Stimulated activated CD8-positive, alpha-beta memory T cell treated with anti-CD3 and anti-CD28 coated beads, Interleukin-12 subunit alpha, Interleukin-12 subunit beta, amount 100 ng/mL, for 24 hours (primary cell): ENCODE results near the gene PTCH2.

Source experiments
- DNase-seq: peaks from one replicate; pipeline ENCODE4 v3.0.0-alpha.2; 2020; ENCODE audit errors: extremely low read depth

The PTCH2 gene

GRCh38 chr1:44778705-44779576 lies 64.1 kb downstream of the PTCH2 start:
- no peak for DNase-seq

- DNase-seq: no peak
These were observed 65.0 kb downstream of the PTCH2 start for GRCh38 chr1:44777969-44778635.

- no peak for DNase-seq
These were observed 65.5 kb downstream of the PTCH2 start for GRCh38 chr1:44777547-44777946.

GRCh38 chr1:44776730-44777068 lies 66.4 kb downstream of the PTCH2 start:
- DNase-seq: no peak

- DNase-seq: no peak
These were observed 66.9 kb downstream of the PTCH2 start for GRCh38 chr1:44775930-44776729.

- peak; percentile 86 for DNase-seq
These were observed 67.7 kb downstream of the PTCH2 start, which contains the start of gene RPS8 for GRCh38 chr1:44775078-44775929. Gene RPS8 (plus strand): TSS chr1:44775540. CDS start chr1:44775597, 57 bp downstream.
